ENCODE data around the gene CCDC197. TPM values are rescaled to one million over a fixed set of nuclear protein-coding genes. Genes with fewer than 3 reads are reported as not detected.

CCDC197 gene
- not detected in 2 replicates for total RNA-seq

- no peak for DNase-seq
These were observed at the start of gene CCDC197 for GRCh38 chr14:93997082-93997481. Gene CCDC197, plus strand, starts transcription at chr14:93997301. Its CDS starts 831 bp downstream, at chr14:93998132.

- no peak for DNase-seq
These were observed 47.5 kb upstream of the CCDC197 start for GRCh38 chr14:93949511-93950075.

GRCh38 chr14:93950948-93951634 is 46.0 kb upstream of the CCDC197 start:
- DNase-seq = no peak

GRCh38 chr14:93951635-93952540 is 45.2 kb upstream of the CCDC197 start:
- no peak for DNase-seq

GRCh38 chr14:93952829-93953228 is 44.3 kb upstream of the CCDC197 start:
- no peak for DNase-seq

GRCh38 chr14:93953263-93953662 is 43.8 kb upstream of the CCDC197 start:
- no peak for DNase-seq

- DNase-seq = no peak
These were observed 43.2 kb upstream of the CCDC197 start for GRCh38 chr14:93953739-93954515.

GRCh38 chr14:93954516-93954830 is 42.6 kb upstream of the CCDC197 start:
- no peak for DNase-seq

GRCh38 chr14:93954900-93955849 is 41.9 kb upstream of the CCDC197 start:
- DNase-seq = peak; percentile 12

- no peak for DNase-seq
These were observed 41.1 kb upstream of the CCDC197 start for GRCh38 chr14:93955850-93956481.

GRCh38 chr14:93956514-93957332 is 40.4 kb upstream of the CCDC197 start:
- no peak for DNase-seq

- no peak for DNase-seq
These were observed 39.8 kb upstream of the CCDC197 start for GRCh38 chr14:93957333-93957710.

- no peak for DNase-seq
These were observed 39.1 kb upstream of the CCDC197 start for GRCh38 chr14:93957751-93958566.

GRCh38 chr14:93958567-93959238 is 38.4 kb upstream of the CCDC197 start:
- no peak for DNase-seq

- DNase-seq = peak; percentile 77
These were observed 37.6 kb upstream of the CCDC197 start for GRCh38 chr14:93959239-93960107.

GRCh38 chr14:93960108-93960475 is 37.0 kb upstream of the CCDC197 start:
- DNase-seq = no peak

- no peak for DNase-seq
These were observed 36.2 kb upstream of the CCDC197 start for GRCh38 chr14:93960774-93961438.
